ENCODE data around the gene SLK.

DNA sequence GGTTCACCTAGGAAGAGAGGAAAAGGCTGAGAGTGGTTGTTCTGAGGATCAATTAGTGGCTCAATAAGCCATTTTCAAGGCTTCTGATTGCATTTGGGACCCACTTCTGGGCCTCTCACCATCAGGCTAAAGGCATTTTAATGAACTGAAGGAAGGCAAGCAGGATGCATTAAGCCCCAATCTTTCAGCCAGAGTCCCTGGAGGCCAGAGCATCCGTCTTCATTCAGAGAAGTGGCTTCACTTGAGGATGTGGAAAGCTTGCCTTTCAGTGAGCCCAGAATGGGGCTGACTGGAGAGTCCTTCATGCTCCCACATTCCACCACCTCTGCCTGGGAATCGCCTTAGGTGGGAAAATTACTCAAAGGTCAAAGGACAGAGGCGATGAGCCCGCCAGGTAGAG is 76.9 kb downstream of the SLK start:
- TF ChIP-seq, protein P1, sequence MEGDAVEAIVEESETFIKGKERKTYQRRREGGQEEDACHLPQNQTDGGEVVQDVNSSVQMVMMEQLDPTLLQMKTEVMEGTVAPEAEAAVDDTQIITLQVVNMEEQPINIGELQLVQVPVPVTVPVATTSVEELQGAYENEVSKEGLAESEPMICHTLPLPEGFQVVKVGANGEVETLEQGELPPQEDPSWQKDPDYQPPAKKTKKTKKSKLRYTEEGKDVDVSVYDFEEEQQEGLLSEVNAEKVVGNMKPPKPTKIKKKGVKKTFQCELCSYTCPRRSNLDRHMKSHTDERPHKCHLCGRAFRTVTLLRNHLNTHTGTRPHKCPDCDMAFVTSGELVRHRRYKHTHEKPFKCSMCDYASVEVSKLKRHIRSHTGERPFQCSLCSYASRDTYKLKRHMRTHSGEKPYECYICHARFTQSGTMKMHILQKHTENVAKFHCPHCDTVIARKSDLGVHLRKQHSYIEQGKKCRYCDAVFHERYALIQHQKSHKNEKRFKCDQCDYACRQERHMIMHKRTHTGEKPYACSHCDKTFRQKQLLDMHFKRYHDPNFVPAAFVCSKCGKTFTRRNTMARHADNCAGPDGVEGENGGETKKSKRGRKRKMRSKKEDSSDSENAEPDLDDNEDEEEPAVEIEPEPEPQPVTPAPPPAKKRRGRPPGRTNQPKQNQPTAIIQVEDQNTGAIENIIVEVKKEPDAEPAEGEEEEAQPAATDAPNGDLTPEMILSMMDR (conservative IDR thresholded peaks at IDR 0.05; ENCODE audit: low read length) = no peak
- no peak for TF ChIP-seq EZH2phosphoT487 (IDR thresholded peaks at IDR 0.05; ENCODE audit: borderline replicate concordance)
